HK-2 (cell line): ENCODE results near the gene LYZL1.
"Not testable (repeated sequence)": the region's sequence is repeated elsewhere in the genome, so short reads cannot be mapped to it uniquely, and the experiment has no call there.

Experiments
- DNase-seq: peaks from one replicate; pipeline ENCODE4 v3.0.0-alpha.2; 2018; ENCODE audit not compliant: unreplicated experiment

The LYZL1 gene

DNA sequence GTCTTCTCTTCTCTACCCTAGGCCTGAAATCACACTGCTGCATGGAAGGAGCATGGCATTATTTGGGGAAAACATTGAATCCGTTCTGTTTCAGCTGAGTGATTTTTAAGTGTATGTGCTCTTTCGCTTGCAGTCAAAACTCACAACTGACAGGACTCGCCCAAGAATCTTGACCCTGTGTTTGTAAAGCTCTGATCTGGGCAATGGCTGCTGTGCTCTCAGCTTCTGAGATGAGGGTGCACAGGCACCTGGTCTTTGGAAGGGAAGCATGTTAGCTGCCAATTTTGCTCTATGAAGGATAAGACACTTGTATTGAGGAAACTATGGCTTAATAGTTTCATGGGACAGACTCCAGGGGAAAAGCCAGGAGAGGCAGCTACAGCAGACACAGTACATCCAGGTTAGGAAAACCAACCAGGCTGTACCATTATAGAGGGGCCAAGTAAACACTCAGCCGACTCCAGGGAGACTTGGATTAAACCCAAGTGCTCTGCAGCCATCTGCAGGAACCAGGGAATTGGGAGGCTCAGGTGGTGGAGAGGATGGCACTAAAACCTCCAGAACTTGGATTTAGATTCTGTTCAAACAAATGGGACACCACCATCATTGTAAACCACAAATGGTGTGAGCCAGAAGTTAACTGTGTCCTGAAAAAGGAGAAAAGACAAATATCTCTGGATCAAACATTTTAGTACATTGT, 43.3 kb downstream of the LYZL1 start:
- DNase-seq = no peak

DNA sequence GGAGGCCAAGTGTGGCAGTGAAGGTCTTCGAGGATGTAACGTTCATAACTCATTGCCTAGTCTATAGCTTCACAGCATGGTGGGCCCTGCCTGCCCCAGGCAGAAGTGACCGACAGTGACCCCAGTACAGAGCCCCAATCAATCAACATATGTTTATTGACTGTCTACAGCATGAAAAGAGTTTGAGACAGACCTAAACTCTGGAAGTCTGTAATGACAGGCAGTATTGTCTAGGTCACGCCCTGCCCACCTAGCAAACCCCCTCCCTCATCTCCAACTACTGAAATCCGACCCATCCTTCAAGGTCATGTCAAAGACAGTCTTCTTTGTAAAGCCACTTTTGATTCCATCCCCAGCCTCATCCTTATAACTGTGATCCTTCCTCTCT, 43.9 kb downstream of the LYZL1 start:
- DNase-seq = no peak

- DNase-seq = not testable (repeated sequence)
These were observed 48.7 kb downstream of the LYZL1 start for GRCh38 chr10:29337526-29337925.

DNA sequence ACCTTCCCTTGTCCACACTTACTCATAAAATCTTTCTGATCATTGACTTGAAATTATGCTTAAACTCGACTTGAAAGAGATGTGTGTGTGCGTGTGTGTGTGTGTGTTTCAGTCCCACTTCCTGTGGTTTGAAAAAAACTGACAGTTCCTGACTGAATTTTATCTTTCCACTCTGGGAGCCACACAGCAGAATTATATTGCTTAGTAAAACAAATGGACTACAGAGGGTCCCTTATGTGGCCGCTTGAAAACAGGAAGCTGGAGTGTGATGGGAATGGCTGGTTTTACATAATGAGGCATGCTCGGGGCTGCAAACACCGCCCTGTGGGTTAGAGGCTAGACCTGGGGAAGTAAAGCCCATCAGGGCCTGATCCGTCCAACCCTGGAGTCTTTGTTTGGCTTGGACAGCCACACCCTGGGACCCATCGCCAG, 54.8 kb downstream of the LYZL1 start:
- DNase-seq = no peak

DNA sequence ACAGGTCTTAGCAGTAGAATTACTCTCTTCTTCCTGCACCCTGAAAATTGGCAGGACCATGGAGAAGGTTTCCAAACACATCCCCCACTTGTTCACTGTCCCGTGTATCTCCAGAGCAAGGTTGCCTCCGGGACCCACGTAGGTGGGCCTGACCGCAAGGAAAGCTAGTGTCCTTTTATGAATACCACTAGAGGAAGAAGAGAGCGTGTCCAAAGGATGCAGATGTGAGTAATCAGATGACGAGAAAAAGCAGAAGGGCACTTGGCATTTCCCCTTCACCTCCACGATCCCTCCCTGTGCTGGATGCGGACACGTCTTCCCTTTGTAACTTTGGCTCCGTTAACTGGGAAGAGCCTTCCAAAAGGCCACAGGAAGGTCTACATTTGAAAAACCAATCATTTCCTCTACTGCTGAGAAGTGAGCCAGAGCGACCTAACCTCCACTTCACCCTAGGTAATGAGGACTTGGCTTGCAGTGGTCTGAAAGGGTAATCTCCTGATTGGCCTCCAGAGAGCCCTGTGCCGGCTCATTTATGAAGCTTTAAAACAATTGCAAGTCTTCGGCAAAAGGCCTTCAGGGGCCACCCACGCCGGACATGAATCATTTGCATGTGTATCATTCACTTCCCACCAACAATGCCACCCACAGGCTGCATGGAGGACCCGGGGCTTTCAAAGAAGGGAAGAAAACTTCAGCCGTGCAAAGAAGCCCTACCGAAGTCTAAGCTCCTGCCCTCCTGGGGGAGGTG, 55.4 kb downstream of the LYZL1 start:
- DNase-seq = no peak

DNA sequence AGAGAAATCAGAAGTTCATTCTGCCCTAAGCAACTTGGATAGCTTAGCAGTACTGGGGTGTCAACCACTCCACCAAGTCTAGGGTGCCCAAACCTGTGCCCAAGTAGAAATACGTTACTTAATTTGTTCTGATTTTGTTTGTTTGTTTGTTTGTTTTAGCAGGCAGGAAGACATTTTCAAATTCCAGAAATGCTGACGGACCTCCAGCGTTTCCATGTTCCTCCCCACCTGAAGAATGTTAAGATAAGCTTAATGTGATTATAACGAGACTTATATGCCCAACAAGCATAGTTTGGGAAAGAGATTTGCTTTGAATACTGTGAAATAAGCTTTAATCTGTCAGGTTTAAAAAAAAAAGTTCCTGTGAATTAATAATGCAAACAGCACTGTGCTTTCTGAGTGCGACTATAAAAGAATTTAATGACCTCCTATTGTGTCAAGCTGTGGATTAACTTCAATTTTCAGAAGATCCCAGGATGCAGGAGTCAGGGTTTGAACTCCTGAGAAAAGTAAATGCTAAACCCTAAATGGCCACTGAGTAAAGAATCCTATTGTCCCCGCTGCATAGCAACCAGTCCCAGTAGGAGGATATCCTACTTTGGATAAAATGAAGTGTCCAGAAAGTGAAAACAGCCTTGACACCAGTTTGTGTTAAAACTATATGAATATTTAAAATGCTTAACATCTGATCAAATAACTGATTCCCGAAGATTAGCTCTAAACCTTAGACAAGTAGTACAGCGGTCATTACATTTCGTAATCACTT, 56.5 kb downstream of the LYZL1 start:
- no peak for DNase-seq

DNA sequence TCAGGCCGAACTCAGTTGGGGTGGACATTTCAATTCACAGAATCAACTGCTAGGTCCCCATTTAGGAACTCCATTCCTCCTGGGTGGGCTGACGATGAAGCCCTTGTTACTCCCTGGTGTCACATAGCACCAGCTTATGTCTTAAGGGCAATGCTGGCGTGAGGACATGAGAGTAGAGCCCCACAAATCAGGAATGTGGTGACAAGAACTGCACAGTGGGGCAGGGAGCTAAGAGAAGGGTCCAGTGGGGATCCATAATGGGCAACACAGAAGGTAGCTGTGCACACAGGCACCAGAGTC, 57.0 kb downstream of the LYZL1 start:
- no peak for DNase-seq

GRCh38 chr10:29346296-29347001, 57.6 kb downstream of the LYZL1 start:
- DNase-seq = no peak

DNA sequence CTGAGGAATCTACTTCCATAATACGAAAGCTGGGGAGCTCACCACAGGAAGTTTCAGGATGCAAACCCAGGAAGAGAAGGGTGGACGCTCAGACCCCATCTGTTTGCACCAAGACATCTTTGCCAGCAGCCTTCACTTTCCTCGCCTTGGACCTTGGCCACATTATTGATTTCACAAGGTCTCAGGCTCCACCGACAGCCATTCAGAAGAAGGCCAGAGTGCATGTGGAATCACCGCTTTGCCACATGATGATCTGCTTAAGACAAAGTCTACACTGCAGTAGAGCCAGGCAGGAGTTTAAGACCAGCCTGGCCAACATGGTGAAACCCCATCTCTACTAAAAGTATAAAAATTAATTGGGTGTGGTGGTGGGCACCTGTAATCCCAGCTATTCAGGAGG, 60.0 kb downstream of the LYZL1 start:
- no peak for DNase-seq

DNA sequence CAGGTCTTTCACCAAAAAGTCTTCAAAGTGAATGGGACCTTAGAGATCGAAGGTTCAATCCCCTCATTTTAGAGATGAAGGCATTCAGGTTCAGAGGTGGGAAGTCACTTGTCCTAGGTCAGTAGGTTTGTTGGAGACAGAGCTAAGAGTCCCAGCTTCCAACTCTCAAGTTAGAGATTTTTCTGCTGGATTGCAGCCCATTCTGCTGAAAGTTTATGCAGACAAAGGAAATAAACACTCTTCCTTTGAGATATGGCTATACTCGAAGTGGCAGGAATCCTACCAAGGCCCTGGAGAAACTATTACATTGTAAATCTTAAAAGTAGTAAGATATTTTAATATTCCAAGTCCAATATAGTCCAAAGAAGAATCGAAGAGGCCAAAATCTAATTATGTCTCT, 64.4 kb downstream of the LYZL1 start:
- no peak for DNase-seq

GRCh38 chr10:29353887-29354561, 65.2 kb downstream of the LYZL1 start:
- no peak for DNase-seq

DNA sequence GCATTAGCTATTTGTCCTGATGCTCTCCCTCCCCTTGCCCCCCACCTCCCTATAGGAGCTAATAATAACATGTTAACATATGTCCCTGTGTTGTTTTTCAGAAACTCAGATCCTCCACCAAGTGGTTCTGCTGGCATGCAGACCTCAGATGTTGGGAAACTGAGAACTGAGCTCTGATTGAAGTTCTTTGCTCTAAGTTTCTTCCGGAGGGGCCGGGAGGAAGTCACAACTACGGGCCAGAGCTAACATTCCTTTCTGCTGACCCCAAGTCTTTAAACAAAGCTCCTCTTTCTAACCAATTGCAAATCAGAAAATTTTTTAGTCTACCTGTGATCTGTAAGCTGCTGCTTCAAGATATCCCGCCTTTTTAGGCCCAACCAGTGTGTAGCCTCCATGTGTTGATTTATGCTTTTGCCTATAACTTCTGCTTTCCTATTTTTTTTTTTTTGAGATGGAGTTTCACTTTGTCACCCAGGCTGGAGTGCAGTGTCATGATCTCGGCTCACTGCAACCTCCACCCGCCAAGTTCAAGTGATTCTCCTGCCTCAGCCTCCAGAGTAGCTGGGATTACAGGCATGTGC, 66.6 kb downstream of the LYZL1 start:
- DNase-seq = no peak

- peak; percentile 0 for DNase-seq
These were observed 68.1 kb downstream of the LYZL1 start for GRCh38 chr10:29356931-29357330.

DNA sequence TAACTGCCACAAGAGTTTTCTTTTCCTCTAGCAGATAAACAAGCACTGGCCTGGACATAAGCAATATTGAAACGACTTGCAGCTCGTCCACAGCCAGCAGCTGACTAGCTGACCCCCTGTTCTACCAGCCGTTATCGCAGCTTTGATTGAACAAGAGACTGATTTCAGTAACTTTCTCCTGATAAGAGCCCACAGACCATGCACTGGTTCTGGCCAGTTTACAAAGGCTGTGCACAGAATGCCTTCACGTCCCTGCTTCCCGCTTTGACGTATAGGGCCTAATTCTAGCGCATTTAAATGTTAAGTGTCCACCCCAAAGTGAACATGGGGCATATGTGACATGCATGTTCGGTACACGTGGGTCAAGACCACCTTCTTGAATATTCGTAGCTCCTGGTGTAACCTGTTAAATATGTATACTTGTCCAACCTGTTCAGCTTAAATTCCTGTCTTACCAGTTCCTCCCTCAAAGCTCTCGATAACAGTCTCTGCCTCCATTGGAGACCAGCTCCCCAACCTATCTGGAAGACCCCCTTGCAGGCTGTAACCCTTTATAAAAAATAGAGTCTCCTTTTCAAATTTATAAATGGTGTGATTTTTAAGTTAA, 69.2 kb downstream of the LYZL1 start:
- DNase-seq = no peak

DNA sequence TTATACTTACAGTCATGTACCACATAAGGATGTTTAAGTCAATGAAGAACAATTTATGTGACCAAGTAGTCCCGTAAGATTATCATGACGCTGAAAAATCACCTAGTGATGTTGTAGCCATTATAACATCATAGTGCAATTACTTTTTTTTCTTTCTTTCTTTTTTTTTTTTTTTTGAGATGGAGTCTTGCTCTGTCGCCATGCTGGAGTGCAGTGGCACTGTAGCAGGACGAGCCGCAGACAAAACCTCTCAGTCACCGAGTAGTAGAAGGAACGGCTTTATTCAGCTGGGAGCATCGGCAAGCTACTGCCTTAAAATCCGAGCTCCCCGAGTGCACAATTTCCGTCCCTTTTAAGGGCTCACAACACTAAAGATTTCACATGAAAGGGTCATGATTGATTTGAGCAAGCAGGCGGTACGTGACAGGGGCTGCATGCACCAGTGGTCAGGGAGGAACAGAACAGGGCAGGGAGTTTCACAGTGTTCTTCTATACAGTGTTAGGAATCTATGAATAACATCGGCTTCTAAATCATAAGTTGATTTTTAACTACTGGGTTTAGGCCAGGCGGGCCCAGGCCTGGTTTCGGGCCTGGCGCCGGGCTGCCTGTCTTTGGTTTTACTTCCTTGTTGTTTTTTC, 71.5 kb downstream of the LYZL1 start:
- DNase-seq = not testable (repeated sequence)
